NOMO-1 (cell line): Measurements from ENCODE around the gene ITPR2.

ENCODE experiments used
- DNase-seq, 2 experiments: peaks; one replicate each; lab custom pipeline; 2025; ENCODE audit not compliant: unreplicated experiment in 2 of 2; lab: John Stamatoyannopoulos, UW

The ITPR2 gene

DNA sequence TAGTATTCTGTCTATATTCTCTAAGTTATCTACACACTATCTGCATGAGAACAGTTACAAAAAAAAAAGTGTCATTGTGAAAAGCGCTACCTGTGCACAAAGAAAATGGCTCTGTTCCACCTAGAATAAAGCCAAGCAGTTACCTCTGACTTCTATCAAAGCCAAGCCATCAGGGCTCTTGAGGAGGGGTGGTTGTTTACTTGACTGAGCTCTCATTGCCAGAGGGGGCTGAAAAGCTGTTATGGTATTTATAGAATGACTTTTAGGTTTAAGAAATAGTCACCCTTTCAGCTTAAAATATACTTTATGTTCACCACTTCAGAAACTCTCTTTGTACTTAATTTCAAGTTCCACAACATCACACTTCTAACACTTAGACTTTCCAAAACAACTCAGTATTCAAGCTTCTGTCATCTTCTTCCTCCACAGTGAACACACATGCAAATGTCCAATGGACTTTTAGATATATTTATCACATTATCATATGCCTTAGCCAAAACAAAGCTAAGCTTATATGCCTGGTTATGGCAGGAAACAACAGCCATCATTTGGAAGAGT, 7.5 kb downstream of the ITPR2 start:
- no peak for DNase-seq

DNA sequence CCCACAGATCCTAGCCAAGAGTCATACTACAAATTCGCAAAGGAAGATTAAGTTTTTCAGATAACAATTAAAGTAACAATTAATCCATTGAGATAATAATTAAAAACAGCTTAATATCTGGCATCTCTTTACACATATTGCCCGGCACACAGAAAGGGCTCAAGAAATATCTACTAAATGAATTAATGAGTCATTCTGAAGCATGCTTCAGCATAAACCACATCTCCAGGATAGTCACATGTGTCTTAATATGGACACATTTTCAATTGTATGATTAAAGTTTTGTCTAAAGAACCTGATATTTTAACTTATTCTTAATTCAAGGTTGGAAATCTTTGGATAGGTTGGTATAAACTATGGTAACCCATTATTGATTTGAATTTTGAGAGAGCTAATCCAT, 9.6 kb downstream of the ITPR2 start:
- DNase-seq: no peak

DNA sequence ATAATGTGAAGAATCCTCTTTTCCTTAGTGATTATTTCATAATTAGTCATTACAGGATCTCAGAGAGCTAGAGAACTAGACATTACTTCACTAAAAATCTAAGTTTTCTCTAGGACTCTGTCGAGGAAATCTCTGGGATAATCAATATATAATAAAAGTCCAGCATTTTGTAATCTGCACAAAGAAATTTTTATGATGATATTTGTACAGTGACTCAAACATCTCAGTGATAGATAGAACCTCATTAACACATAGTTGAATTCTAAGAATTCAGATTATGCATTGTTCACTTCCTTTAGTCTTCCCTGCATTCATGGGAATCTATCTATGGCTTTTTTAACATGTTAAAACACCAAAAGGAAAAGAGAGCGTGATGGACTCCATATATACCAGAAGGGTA, 11.0 kb downstream of the ITPR2 start:
- no peak for DNase-seq

DNA sequence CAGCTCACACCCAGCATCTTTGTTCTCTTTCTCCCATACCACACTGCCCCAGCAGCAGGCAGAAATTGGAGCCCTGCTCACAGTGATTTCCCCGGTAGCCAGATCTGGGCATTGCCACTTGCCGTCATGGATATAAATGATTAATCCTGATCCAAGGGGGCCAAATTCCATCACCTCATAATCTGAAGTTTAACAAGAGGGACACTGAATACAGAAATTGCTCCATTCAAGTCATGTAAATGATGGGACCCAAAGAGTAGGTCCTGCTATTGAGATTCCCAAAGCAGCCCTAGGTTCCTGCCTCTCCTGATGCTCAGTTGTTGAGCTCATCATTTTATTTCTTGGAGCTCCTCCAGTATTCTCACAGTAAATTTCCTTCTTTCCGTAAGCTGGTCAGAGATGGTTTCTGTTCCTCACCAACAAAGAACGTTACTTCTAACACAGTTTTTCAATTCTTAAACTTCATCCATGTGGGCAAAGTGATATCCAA, 11.7 kb downstream of the ITPR2 start:
- DNase-seq: no peak

DNA sequence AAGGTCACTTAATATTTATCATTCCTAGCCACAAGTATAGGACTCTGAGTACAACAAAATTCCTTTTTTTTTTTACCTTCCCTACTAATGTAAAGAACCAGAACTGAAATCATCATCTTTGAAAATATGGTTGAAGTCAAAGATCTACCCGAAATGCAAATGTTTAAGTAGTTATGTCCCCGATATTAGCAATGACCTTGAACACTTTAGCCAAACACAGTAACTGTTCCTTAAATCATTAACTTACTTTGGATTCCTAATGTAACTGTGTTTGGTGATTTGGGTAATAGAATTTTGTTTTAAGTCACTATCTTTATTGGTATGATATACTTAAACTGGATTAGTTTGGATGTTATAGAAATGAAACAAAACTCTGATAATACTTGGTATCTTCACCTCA, 14.4 kb downstream of the ITPR2 start:
- DNase-seq: no peak

DNA sequence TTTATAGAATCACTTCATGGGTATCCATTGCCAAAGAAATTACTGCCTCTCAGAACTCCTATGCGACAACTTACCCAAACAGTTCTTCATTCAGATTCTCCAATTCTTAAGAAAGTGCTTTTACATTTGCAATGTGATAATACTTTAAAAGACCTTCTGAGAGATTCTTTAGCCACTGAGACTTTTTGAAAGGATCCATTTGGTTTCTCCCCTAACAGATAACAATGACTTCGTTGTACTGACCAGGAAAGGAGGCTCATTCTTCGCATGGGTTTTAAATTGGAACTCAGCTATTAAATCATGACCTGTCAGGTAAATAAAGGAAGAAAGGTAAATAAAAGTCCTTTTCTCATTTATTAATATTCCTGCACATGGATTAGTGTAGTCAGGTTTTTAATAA, 14.8 kb downstream of the ITPR2 start:
- DNase-seq: no peak

DNA sequence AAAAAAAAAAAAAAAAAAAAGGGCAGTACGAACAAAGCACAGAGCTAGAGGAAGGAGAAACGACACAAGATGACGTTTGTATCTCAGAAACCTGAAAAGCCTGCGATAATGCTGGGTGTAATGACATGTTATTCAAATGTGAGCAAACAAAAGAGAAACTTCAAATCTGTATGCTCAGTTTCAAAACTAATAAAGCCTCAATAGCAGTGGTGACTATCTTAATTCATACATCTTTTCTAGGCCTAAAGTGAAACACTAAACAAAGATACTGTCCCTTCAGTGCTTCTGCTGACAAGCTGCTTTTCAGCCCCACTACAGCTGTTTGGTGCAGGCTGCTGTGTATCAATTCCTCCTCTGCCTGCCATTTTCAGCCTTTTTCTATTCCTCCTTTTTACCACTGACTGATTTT, 15.8 kb downstream of the ITPR2 start:
- DNase-seq: no peak

DNA sequence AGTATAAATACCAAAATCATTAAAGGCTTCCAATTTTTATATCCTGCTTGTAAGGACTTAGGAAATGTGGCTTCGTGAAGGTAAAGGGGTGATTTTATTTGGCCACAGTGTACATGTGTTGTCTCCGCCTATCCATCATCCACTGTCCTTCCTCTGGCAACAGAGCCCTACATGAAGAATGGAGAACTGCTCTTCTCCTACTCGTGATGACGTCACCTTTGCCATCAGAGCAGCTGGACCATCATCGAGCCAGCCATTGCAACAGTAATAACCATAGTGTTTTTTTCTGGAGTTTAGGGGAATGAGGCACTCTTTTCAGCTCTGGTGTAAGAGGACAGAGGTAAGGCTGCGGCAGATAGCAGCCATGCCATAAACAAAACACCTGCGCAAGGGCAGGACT, 19.2 kb downstream of the ITPR2 start:
- no peak for DNase-seq

DNA sequence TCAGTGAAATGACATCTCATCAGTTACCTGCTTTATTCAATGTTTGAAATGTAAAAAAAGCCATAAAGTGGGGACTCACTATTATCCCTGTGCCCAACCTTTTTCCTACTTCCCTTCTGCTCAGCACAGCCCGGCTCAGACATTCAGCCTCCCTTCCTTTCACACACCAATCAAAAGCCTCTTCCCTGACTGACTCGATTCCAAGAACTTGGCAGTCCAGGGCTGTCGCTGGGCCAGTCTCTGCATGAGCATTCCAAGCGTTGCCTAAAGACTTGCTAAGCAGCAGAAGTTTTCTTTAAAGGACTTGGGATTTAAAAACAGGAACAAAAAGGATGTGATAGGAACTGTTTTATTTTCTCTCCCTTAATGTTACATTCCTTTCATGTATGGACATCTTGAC, 22.7 kb downstream of the ITPR2 start:
- DNase-seq: no peak

DNA sequence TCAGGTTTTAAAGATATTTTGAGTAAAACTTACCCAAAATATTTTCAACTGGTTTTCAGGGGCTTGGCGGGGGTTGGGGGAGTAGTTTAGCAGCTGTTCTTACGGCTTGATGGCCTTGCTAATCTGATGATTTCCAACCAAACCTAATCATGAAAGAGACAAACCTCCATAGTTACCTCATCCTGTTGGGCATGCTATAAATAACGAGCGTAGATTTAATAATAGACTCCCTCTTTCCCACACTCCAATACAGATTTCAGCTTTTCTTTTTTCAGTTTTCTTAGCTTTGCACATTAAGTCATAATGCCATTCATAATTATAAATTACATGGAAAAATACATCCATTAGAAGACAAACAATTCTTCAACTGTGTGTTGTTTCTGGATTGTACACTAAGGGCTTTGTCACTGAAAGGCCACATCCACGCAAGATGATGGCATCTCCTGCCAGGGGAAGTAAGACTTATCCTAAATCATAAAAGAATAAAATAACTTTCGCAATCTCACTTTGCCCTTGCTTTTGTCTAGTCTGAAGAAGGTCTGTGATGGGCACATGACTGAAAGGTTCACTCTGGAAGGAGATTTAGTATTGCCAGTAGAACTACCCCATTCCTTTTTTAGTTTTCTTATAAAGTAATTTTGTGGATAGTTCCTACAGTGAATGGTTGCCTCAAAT, 23.2 kb downstream of the ITPR2 start:
- DNase-seq: no peak

DNA sequence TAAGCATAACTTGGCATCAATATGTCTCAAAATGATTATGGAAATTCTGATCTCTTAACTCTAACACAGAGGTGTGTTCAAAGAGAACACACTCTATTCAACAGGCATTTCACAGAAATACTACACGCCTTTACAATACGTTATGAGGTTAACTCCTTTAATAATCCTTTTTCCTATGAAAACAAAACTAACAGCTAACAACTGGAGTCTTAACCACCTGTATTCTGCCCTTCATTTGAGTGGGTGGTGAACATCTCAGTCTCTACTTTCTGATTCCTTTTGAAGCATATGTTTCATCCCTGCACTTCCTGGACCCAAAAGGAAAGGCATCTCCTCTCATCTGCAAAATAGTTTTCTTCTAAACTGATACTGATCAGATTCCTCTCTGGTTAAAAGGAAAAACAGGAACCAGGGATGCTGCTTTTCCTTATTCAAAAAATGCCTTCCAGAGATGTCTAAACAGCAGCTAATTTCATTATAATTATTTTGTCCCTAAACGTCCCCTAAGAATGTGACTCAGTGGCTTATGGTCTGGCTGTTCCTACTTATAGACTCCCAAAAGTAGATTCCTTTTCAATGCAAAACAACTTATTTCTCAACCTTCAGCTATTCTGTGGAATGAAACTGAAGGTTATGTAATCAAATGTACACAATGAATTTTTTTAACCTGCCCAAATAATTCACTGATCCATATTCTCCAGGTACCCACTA, 24.1 kb downstream of the ITPR2 start:
- DNase-seq: no peak

DNA sequence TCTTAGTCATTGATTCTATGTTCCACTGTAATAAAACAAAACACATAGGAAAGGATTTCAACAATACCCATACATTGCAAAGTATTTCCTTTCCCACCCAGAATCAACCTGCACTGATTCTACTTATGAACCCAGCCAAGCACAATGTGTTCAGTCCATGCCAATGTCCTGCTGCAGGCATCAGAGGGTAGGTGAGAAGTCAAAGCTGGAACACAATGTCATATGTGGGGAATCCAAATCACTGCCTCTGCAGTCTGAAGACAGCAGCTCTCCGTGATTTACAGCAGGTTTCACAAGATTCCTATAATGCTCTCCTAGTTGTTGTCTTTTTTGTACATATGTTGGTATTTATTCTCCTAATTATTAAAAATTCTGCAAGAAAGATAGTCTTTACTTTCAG, 25.7 kb downstream of the ITPR2 start:
- no peak for DNase-seq

DNA sequence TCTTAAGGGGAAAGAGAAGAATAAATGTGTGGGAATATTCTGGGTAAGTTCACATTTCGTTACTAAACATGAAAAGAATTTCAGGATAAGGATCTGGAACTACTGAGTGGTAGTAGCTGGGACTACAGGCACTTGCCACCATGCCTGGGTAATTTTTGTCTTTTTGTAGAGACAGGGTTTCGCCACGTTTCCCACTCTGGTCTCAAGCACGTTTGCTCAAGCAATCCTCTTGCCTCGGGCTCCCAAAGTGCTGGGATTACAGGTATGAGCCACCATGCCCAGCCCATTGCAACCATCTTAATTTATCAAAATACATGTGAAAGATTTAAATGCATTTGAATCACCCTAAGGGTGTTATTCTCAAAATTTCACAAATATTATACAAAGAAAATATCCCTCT, 26.4 kb downstream of the ITPR2 start:
- DNase-seq: no peak

DNA sequence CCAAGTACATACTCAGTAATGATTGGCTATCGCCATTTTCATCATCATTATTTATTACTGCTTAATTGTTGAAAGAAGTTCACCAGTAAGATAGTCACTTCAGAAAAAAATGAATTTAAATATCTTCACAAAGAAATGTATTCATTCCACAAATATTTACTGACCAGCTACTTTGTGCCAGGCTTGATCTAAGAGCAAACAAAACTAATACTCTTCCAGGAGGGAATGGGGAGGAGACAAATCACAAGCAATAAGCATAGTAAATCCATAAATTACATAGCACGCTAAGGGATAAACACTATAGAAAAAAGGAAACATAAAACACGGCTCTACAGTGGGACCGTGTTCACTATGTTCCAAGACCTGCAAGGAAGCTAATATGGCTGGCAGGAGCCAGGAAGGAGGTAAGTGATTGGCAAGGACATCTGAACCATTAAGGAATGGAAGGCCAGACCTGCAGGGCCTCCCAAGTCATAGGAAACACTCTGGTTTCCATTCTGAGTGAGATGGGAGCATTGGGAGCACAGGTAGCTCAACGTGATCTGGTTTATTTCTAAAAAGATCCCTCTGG, 27.5 kb downstream of the ITPR2 start:
- no peak for DNase-seq

DNA sequence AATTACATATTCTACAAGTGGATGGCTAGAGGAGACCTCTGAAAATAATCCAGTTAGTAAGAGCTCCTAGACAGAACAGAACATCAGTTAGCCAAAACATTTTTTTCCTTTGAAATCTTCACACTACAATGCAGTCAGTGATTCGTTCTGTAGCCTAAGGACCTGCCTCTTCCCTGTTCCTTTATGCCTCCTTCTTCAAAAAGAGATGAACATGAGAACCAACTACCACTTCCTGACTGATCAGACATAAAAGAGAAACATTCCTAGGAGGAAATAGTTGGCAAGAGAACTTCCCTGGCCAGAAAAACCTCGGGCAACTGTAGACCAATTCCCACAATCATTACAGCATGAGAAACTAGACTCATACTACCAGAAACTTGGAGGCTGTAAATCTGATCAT, 29.4 kb downstream of the ITPR2 start:
- no peak for DNase-seq

DNA sequence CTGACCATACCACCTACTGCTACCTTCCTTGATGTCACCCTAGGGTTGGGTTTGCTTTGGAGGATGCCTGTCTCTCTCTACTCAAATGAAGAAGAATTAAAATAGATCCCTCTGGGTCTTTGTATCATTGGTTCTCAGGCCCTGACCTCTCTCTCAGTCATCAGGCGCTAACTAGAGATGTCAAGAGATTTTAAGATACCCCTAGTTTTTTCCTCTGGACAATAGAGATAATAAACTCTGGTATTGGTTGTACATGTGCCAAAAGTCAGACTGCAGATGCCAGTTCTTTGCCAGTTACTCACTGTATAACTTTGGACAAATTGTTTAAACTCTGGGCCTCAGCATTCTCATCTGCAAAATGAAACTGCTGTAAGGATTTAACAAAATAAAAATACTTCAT, 31.5 kb downstream of the ITPR2 start:
- DNase-seq: no peak

DNA sequence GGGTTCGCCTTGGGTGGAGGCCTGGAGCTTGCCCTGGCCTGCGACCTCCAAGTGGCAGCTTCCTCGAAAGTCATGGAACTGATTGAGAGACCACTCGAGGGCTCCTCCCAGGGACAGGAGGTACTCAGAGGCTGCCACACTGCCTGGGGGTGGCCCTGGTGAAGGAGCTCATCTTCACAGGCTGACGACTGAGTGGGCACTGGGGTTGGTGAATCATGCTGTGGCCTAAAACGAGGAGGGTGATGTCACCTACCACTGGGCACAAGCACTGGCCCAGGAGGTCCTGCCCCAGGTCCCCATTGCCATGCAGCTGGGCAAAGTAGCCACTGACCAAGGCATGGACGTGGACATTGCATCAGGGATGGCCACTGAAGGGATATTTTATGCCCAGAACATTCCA, 32.1 kb downstream of the ITPR2 start:
- DNase-seq: no peak

DNA sequence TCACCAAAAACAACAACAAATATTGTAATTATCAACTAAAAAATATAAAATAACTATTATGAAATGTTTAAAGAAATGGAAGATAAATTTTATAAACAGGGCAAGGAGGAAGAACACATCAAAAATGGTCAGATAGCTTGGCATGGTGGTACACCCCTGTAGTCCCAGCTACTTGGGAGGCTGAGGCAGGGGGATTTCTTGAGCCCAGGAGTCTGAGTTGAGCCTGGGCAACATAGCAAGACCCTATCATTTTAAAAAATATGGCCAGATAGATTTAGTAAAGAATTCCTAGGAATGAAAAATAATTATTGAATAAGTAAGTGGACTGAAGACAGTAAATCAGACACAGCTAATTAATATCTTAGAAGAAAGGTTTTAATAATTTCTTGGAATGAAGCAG, 32.6 kb downstream of the ITPR2 start:
- no peak for DNase-seq

DNA sequence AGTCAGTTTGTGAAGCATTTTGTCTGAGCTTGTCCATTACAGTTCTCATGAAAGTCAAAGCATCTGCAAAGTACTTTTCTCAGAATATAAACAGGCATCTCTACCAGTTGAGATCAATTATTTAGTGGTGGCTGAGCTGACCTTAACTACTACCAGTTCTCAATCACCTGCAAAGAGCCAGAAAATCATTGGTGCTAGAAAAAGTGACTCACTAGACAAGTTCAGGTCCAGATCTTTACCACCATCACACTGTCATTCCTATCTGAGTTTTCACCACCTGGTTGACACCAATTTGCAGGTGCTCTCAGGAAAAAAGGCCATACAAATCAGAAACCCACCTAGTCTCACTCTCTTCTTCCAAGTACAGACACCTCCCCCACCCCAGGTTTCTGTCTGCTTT, 33.3 kb downstream of the ITPR2 start:
- DNase-seq: no peak

DNA sequence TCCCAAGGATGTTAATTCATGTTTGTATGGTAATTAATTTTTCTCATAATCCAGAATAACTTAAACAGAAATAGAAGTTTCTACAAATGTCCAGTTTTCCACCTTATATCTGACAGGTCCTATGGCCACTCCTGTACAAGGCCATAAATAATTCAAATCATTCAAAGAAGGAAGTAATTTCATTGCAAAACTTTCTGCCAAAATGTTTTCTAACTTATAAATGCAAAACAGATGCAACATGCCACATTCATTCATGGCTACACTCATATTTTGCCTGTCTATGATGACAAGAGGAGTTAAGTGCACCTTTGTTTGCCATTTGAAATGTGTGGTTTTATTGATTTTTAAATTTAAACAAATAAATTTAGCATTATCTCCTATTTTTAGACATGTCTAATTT, 34.4 kb downstream of the ITPR2 start:
- peak in 1 of 2 experiments; percentile 25 for DNase-seq

DNA sequence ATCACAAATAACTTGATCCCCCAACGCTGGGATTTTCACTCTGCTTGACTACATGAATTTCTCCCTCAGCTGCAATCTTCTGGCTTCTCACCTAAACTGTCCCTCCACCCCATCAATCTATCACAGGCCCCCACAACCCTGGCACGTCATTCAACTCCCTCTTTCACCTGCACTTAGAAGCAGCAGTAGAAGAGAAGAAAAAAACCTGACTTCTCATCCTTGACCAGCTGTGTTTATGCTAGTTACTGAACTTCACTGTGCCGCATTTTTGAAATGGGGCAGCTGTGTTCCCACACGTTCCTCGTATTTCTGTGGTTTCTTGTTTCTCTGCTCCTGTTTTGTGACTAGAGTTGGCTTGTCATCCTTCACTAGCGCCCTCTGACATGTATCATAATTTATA, 35.0 kb downstream of the ITPR2 start:
- no peak for DNase-seq

DNA sequence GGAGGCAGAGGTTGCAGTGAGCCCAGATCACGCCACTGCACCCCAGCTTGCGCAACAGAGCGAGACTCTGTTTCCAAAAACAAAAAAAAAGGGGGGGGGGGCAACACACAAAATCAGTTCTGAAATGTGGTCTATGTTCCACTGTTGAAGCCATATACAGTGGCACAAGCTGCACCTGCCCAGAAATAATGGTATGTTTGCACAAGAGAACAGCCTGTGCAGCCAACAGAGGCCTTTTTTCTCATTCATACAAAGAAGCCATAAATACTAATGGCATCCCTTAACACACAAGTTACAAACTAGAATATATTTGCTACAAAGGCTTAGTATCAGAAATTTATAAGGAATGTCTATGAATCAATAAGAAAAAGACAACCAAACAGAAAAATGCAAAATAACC, 37.1 kb downstream of the ITPR2 start:
- DNase-seq: no peak
